HCT116 (cell line): ENCODE results near the gene PPP6R3. TPM values are rescaled to one million over a fixed set of nuclear protein-coding genes. Genes with fewer than 3 reads are reported as not detected.

Experiments used
- ATAC-seq: fragments of 200-7000 bp; cut with Tn5 transposase; 2 replicates; pipeline ENCODE4 v1.9.1; 2020; ENCODE audit warnings: mild to moderate bottlenecking, moderate library complexity
- BruUV-seq: library from RNA; stranded (reverse); fragments of 400-500 nt; replicated peaks from 2 replicates; lab custom pipeline; 2021; lab: Mats Ljungman, UMichigan
- CTCF ChIA-PET: fragments of 300-600 bp; sonication (Branson Sonifier 250); formaldehyde crosslinking; loops from one replicate; lab custom pipeline; 2021; ENCODE audit warnings: antibody characterized with exemption; lab: Charles Lee
- POLR2A ChIA-PET: fragments of 300-600, 350-600 bp; sonication (Branson Sonifier 250); formaldehyde crosslinking; loops from one replicate; lab custom pipeline; 2021; ENCODE audit warnings: antibody characterized with exemption; lab: Charles Lee
- RAD21 ChIA-PET, 2 experiments: fragments of 300-600 bp; sonication (Branson Sonifier 250); formaldehyde crosslinking; loops; one replicate each; lab custom pipeline; 2023; ENCODE audit warnings: low total read pairs in 2 of 2; ENCODE audit not compliant: uncharacterized antibody in 2 of 2, unreplicated experiment in 2 of 2, low non-redundant PET in 1 of 2; lab: Charles Lee
- DNase-seq: peaks from one replicate; pipeline ENCODE4 v3.0.0-alpha.2; 2010; ENCODE audit warnings: low read depth, low spot score
- H2AFZ ChIP-seq: fragments of 200-600 bp; shearing (Covaris generic), sonication (generic); 2 replicates; pipeline ENCODE4 v1.6.1; 2017; ENCODE audit warnings: low read depth, mixed run types, mixed read lengths, antibody characterized with exemption, low read length; ENCODE audit not compliant: poor library complexity, severe bottlenecking
- H3K27ac ChIP-seq: 2 replicates; pipeline ENCODE4 v1.5.1; 2012; ENCODE audit warnings: low read depth, low read length
- H3K27me3 ChIP-seq: fragments of 200-600 bp; sonication (generic); 2 replicates; pipeline ENCODE4 v1.6.1; 2016; ENCODE audit warnings: mixed run types, low read length, mixed read lengths; ENCODE audit not compliant: insufficient read depth
- H3K36me3 ChIP-seq, 2 experiments: fragments of 200-500 bp in 1 of 2; fragments of 200-600 bp in 1 of 2; sonication (Bioruptor generic) in 1 of 2; sonication (generic) in 1 of 2; 2 replicates each; pipeline versions ENCODE4 v1.5.1 to v1.6.1; 2014 to 2016; ENCODE audit warnings: low read length in 2 of 2, inconsistent platforms in 1 of 2, mixed read lengths in 1 of 2, mixed run types in 1 of 2; ENCODE audit not compliant: insufficient read depth in 2 of 2, control insufficient read depth in 1 of 2
- H3K4me1 ChIP-seq, 2 experiments: fragments of 200-600 bp in 1 of 2; sonication (generic) in 1 of 2; 2 replicates each; pipeline versions ENCODE4 v1.5.1 to v1.6.1; 2012 to 2017; ENCODE audit warnings: low read length in 2 of 2, inconsistent platforms in 1 of 2, mild to moderate bottlenecking in 1 of 2, mixed read lengths in 1 of 2, mixed run types in 1 of 2, moderate library complexity in 1 of 2; ENCODE audit not compliant: insufficient read depth in 2 of 2, control insufficient read depth in 1 of 2
- H3K4me2 ChIP-seq: fragments of 200-600 bp; sonication (generic); 2 replicates; pipeline ENCODE4 v1.6.1; 2017; ENCODE audit warnings: mixed run types, low read length, mixed read lengths
- H3K4me3 ChIP-seq, 2 experiments: fragments of 200-600 bp in 1 of 2; sonication (generic) in 1 of 2; replicated peaks in 1 of 2; 2 replicates each; pipeline ENCODE4 v1.5.1; 2011 to 2016; ENCODE audit warnings: low read length in 2 of 2, control low read depth in 1 of 2, low read depth in 1 of 2, mild to moderate bottlenecking in 1 of 2, mixed read lengths in 1 of 2, mixed run types in 1 of 2
- H3K79me2 ChIP-seq: fragments of 200-600 bp; sonication (generic); 2 replicates; pipeline ENCODE4 v1.6.1; 2017; ENCODE audit warnings: mild to moderate bottlenecking, mixed run types, low read length, moderate library complexity, mixed read lengths; ENCODE audit not compliant: insufficient read depth
- H3K9ac ChIP-seq: fragments of 200-600 bp; sonication (generic); 2 replicates; pipeline ENCODE4 v1.6.1; 2016; ENCODE audit warnings: low read length, mixed read lengths
- H3K9me2 ChIP-seq: fragments of 200-600 bp; sonication (generic), shearing (Covaris generic); 2 replicates; pipeline ENCODE4 v1.6.1; 2017; ENCODE audit warnings: mixed run types, mild to moderate bottlenecking, moderate library complexity; ENCODE audit not compliant: insufficient read depth
- H3K9me3 ChIP-seq, 2 experiments: fragments of 200-500 bp in 1 of 2; fragments of 200-600 bp in 1 of 2; sonication (Bioruptor generic) in 1 of 2; sonication (generic) in 1 of 2; 2 replicates each; pipeline ENCODE4 v1.6.1; 2014 to 2017; ENCODE audit warnings: low read length in 2 of 2, mixed read lengths in 2 of 2, inconsistent platforms in 1 of 2, low read depth in 1 of 2, mild to moderate bottlenecking in 1 of 2, mixed run types in 1 of 2, moderate library complexity in 1 of 2; ENCODE audit not compliant: control insufficient read depth in 1 of 2, insufficient read depth in 1 of 2
- H4K20me1 ChIP-seq: fragments of 200-600 bp; sonication (generic), shearing (Covaris generic); 2 replicates; pipeline ENCODE4 v1.6.1; 2017; ENCODE audit warnings: mixed run types, mild to moderate bottlenecking, moderate library complexity; ENCODE audit not compliant: insufficient read depth
- CBX3 ChIP-seq: IDR thresholded peaks from 2 replicates; pipeline ENCODE4 v1.6.1; 2012; ENCODE audit warnings: low read depth
- CEBPB ChIP-seq: IDR thresholded peaks from 2 replicates; pipeline ENCODE4 v1.6.1; 2012; ENCODE audit warnings: low read depth
- CTCF ChIP-seq, 3 experiments: fragments of 200-600 bp in 1 of 3; sonication (generic) in 1 of 3; IDR thresholded peaks in 2 of 3; conservative IDR thresholded peaks in 1 of 3; 2 replicates each; pipeline ENCODE4 v1.5.1; 2012 to 2017; ENCODE audit warnings: low read depth in 2 of 3, low read length in 2 of 3, antibody characterized with exemption in 1 of 3, borderline replicate concordance in 1 of 3, control low read depth in 1 of 3, mild to moderate bottlenecking in 1 of 3, mixed read lengths in 1 of 3, mixed run types in 1 of 3, moderate library complexity in 1 of 3; ENCODE audit not compliant: insufficient read depth in 1 of 3
- ELF1 ChIP-seq: IDR thresholded peaks from 2 replicates; pipeline ENCODE4 v1.6.1; 2012; ENCODE audit warnings: low read depth, borderline replicate concordance
- EZH2 ChIP-seq: fragments of 200-600 bp; sonication (generic); IDR thresholded peaks from 2 replicates; pipeline ENCODE4 v1.6.1; 2017; ENCODE audit warnings: antibody characterized with exemption, mixed run types
- EZH2phosphoT487 ChIP-seq: fragments of 200-600 bp; IDR thresholded peaks from 2 replicates; pipeline ENCODE4 v1.6.1; 2018; ENCODE audit warnings: antibody characterized with exemption, borderline replicate concordance
- FOSL1 ChIP-seq: IDR thresholded peaks from 2 replicates; pipeline ENCODE4 v1.6.1; 2012; ENCODE audit warnings: low read depth
- JUND ChIP-seq: IDR thresholded peaks from 2 replicates; pipeline ENCODE4 v1.6.1; 2012
- MAX ChIP-seq: IDR thresholded peaks from 2 replicates; pipeline ENCODE4 v1.6.1; 2012
- POLR2A ChIP-seq: IDR thresholded peaks from 2 replicates; pipeline ENCODE4 v1.7.0; 2011; ENCODE audit warnings: borderline replicate concordance; ENCODE audit not compliant: insufficient read depth, insufficient read length; ENCODE audit errors: extremely low read depth
- POLR2AphosphoS5 ChIP-seq: IDR thresholded peaks from 2 replicates; pipeline ENCODE4 v1.6.1; 2011; ENCODE audit warnings: mild to moderate bottlenecking, low read depth, low read length, moderate library complexity
- RAD21 ChIP-seq: IDR thresholded peaks from 2 replicates; pipeline ENCODE4 v1.6.1; 2012; ENCODE audit warnings: low read depth, mild to moderate bottlenecking
- REST ChIP-seq: IDR thresholded peaks from 2 replicates; pipeline ENCODE4 v1.6.1; 2012; ENCODE audit warnings: low read depth
- SIN3A ChIP-seq: IDR thresholded peaks from 2 replicates; pipeline ENCODE4 v1.6.1; 2012; ENCODE audit warnings: low read depth
- SP1 ChIP-seq: IDR thresholded peaks from 2 replicates; pipeline ENCODE4 v1.6.1; 2012; ENCODE audit warnings: low read depth
- TCF7L2 ChIP-seq: IDR thresholded peaks from 2 replicates; pipeline ENCODE4 v1.7.0; 2011; ENCODE audit warnings: borderline replicate concordance, inconsistent platforms; ENCODE audit not compliant: insufficient read depth, insufficient read length; ENCODE audit errors: extremely low read depth
- YY1 ChIP-seq: IDR thresholded peaks from 2 replicates; pipeline ENCODE4 v1.6.1; 2011; ENCODE audit warnings: low read length, low read depth, moderate library complexity, mild to moderate bottlenecking; ENCODE audit not compliant: insufficient replicate concordance; ENCODE audit errors: extremely low read depth
- ZBTB33 ChIP-seq: IDR thresholded peaks from 2 replicates; pipeline ENCODE4 v1.6.1; 2011; ENCODE audit warnings: mild to moderate bottlenecking, low read length, moderate library complexity; ENCODE audit not compliant: insufficient replicate concordance; ENCODE audit errors: extremely low read depth
- ZFX ChIP-seq: fragments of 450-650 bp; IDR thresholded peaks from 2 replicates; pipeline ENCODE4 v1.6.1; 2017
- ZNF274 ChIP-seq: fragments of 200-500 bp; sonication (Bioruptor generic); IDR thresholded peaks from 2 replicates; pipeline ENCODE4 v1.6.1; 2014; ENCODE audit warnings: mild to moderate bottlenecking, low read depth, low read length, inconsistent platforms
- intact Hi-C: fragments of 100-400 bp; cut with micrococcal nuclease; formaldehyde crosslinking; loops from 2 replicates; pipeline ENCODE4 v1.10.0; 2022
- total RNA-seq: library from RNA; stranded (reverse); gene quantifications from one replicate; pipeline ENCODE4 v1.2.1, GENCODE V29; 2021; ENCODE audit not compliant: unreplicated experiment

The PPP6R3 gene
- total RNA-seq, 1 experiment from 2014 or later: 113 TPM

GRCh38 chr11:68523743-68524142 is 63.2 kb downstream of the PPP6R3 start:
- Histone ChIP-seq H3K36me3 (peaks cover 31 to 64% of the 10 kb centered on the region in 2 experiments; a peak in 3 of 4 replicates), H3K4me3 (no peak overlapping the region), H3K9me3 (no peaks in the 10 kb centered on the region), H3K79me2 (peaks cover 99% of the 10 kb centered on the region), H2AFZ (no peak overlapping the region), H4K20me1 (peaks cover 18% of the 10 kb centered on the region; the same call in 1 of the 2 replicates), H3K4me1 (peaks cover 2 to 11% of the 10 kb centered on the region in 2 experiments; a peak in 2 of 4 replicates), H3K4me2 (no peak overlapping the region), H3K9ac (no peak overlapping the region), H3K9me2 (no peaks in the 10 kb centered on the region), H3K27ac (no peak overlapping the region), H3K27me3 (no peaks in the 10 kb centered on the region)
- no TSS peak for BruUV-seq
- intact Hi-C loops: no loop called here
- TF ChIP-seq CEBPB: no peak
- no peak for TF ChIP-seq MAX
- TF ChIP-seq REST: no peak
- no peak for TF ChIP-seq JUND
- TF ChIP-seq TCF7L2: no peak
- TF ChIP-seq ELF1: no peak
- TF ChIP-seq ZBTB33: no peak
- TF ChIP-seq CBX3: no peak
- no peak for TF ChIP-seq CTCF (IDR thresholded peaks at IDR 0.05 in 2 of 3, conservative IDR thresholded peaks at IDR 0.05 in 1 of 3; ENCODE audit: borderline replicate concordance in 1 of 3, insufficient read depth in 1 of 3, low read depth in 2 of 3, low read length in 2 of 3)
- TF ChIP-seq POLR2AphosphoS5: no peak
- no peak for TF ChIP-seq FOSL1
- no peak for TF ChIP-seq SP1
- no peak for TF ChIP-seq ZFX
- TF ChIP-seq ZNF274: no peak
- no peak for TF ChIP-seq SIN3A
- no peak for TF ChIP-seq YY1
- no peak for TF ChIP-seq EZH2
- TF ChIP-seq RAD21: no peak
- no peak for TF ChIP-seq EZH2phosphoT487
- no peak for TF ChIP-seq POLR2A
- no peak for DNase-seq
- ChIA-PET CTCF (no interaction called here), POLR2A (no interaction called here), RAD21 (no interaction called here)
- no peak for ATAC-seq
